ENCODE data around the gene PLEKHO2.
"Not testable (repeated sequence)": the region's sequence is repeated elsewhere in the genome, so short reads cannot be mapped to it uniquely, and the experiment has no call there.

The PLEKHO2 gene

DNA sequence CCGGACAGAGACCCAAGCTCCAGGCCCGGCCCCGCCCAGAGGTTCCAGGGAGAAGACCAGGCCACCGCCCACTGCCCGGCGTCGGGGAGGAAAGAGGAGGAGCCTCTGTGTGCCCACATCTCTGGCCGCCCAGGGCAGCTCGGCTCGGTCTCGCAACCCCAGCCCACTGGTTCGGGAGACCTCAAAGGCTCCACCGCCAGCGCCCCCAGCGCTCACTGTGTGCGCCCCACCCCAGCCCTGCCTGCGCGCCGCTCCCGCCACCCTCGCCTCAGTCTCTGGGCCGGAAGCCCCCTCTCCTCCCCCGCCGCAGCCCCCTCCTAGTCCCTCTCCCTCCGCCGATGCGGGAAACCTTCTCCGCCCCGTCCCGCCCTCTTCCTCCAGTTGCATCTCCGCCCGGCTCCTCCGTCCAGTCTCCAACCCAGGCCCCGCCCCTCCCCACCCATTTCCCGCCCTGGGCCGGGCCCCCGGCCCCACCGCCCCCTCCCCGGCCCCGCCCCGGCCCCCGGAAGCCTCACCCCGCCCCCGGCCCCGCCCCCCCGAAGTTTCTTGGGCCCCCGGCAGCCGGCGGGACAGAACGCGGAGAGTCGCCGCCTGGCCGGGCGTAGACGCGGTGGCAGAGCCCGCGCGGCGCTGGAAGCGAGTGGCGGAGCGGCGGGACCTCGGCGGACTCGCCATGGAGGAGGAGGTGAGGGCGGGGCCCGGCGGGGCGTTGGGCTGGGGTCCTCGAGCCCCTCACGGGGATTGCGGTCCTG lies at the start of gene PLEKHO2:
PLEKHO2 (plus strand) TSS at position 572 of the 752 bp plus-strand sequence; CDS start at position 674, 102 bp downstream.
- TF ChIP-seq, protein P1, sequence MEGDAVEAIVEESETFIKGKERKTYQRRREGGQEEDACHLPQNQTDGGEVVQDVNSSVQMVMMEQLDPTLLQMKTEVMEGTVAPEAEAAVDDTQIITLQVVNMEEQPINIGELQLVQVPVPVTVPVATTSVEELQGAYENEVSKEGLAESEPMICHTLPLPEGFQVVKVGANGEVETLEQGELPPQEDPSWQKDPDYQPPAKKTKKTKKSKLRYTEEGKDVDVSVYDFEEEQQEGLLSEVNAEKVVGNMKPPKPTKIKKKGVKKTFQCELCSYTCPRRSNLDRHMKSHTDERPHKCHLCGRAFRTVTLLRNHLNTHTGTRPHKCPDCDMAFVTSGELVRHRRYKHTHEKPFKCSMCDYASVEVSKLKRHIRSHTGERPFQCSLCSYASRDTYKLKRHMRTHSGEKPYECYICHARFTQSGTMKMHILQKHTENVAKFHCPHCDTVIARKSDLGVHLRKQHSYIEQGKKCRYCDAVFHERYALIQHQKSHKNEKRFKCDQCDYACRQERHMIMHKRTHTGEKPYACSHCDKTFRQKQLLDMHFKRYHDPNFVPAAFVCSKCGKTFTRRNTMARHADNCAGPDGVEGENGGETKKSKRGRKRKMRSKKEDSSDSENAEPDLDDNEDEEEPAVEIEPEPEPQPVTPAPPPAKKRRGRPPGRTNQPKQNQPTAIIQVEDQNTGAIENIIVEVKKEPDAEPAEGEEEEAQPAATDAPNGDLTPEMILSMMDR (IDR thresholded peaks at IDR 0.05; ENCODE audit: low read depth, low read length): peak; percentile 27; the same call in 1 of the 2 replicates
- TF ChIP-seq EZH2phosphoT487 (IDR thresholded peaks at IDR 0.05; ENCODE audit: low read depth): no peak
- H3K4me1 ChIP-seq (ENCODE audit: low read length): peaks cover 40% of the 10 kb centered on the region

GRCh38 chr15:64792282-64792681 lies 49.4 kb upstream of the PLEKHO2 start:
- no peak overlapping the region for H3K4me2 ChIP-seq (ENCODE audit: low read length)
- H3K4me3 ChIP-seq (ENCODE audit: low read length): no peak overlapping the region
- H3K9me3 ChIP-seq (ENCODE audit: insufficient read depth, low read length): no peaks in the 10 kb centered on the region
- H4K20me1 ChIP-seq (ENCODE audit: insufficient read depth, low read length): no peaks in the 10 kb centered on the region
- H3K36me3 ChIP-seq (replicated peaks; ENCODE audit: low read depth, low read length): no peaks in the 10 kb centered on the region
- no peaks in the 10 kb centered on the region for H3K4me1 ChIP-seq (ENCODE audit: low read length)
- no peaks in the 10 kb centered on the region for H3K79me2 ChIP-seq (ENCODE audit: low read length)
- no peak overlapping the region for H3K9ac ChIP-seq (ENCODE audit: low read length)
- H3K27ac ChIP-seq (ENCODE audit: low read length): no peak overlapping the region
- no peak for TF ChIP-seq EZH2phosphoT487 (IDR thresholded peaks at IDR 0.05; ENCODE audit: low read depth)
- TF ChIP-seq, protein P1 (IDR thresholded peaks at IDR 0.05; ENCODE audit: low read depth, low read length): no peak
- no peaks in the 10 kb centered on the region for H3K27me3 ChIP-seq (ENCODE audit: low read depth, low read length)
- H2AFZ ChIP-seq (ENCODE audit: low read depth, low read length): no peak overlapping the region

More for the DNA sequence above, at the start of gene PLEKHO2:
- H3K79me2 ChIP-seq (ENCODE audit: low read length): peaks cover 48% of the 10 kb centered on the region
- H3K4me3 ChIP-seq (ENCODE audit: low read length): peak within 1 kb of the TSS; percentile 96
- peak within 1 kb of the TSS; percentile 97 for H3K9ac ChIP-seq (ENCODE audit: low read length)
- H2AFZ ChIP-seq (ENCODE audit: low read depth, low read length): 0 out of 2 replicates have a peak within 1 kb of the TSS, but pooled peaks have one; percentile 7
- no peaks in the 10 kb centered on the region for H3K27me3 ChIP-seq (ENCODE audit: low read depth, low read length)
- H3K9me3 ChIP-seq (ENCODE audit: insufficient read depth, low read length): no peaks in the 10 kb centered on the region
- peaks cover 35% of the 10 kb centered on the region for H4K20me1 ChIP-seq (ENCODE audit: insufficient read depth, low read length)
- H3K36me3 ChIP-seq (replicated peaks; ENCODE audit: low read depth, low read length): peaks cover 13% of the 10 kb centered on the region
- peak within 1 kb of the TSS; percentile 61 for H3K27ac ChIP-seq (ENCODE audit: low read length)
- H3K4me2 ChIP-seq (ENCODE audit: low read length): peak within 1 kb of the TSS; percentile 98

GRCh38 chr15:64795299-64795698 lies 46.4 kb upstream of the PLEKHO2 start:
- H3K27ac ChIP-seq (ENCODE audit: low read length); H3K4me2 ChIP-seq (ENCODE audit: low read length); H3K79me2 ChIP-seq (ENCODE audit: low read length); H3K4me3 ChIP-seq (ENCODE audit: low read length); H4K20me1 ChIP-seq (ENCODE audit: insufficient read depth, low read length); H3K9ac ChIP-seq (ENCODE audit: low read length); H3K27me3 ChIP-seq (ENCODE audit: low read depth, low read length); H3K36me3 ChIP-seq (replicated peaks; ENCODE audit: low read depth, low read length); H2AFZ ChIP-seq (ENCODE audit: low read depth, low read length); H3K9me3 ChIP-seq (ENCODE audit: insufficient read depth, low read length); H3K4me1 ChIP-seq (ENCODE audit: low read length): not testable (repeated sequence)

DNA sequence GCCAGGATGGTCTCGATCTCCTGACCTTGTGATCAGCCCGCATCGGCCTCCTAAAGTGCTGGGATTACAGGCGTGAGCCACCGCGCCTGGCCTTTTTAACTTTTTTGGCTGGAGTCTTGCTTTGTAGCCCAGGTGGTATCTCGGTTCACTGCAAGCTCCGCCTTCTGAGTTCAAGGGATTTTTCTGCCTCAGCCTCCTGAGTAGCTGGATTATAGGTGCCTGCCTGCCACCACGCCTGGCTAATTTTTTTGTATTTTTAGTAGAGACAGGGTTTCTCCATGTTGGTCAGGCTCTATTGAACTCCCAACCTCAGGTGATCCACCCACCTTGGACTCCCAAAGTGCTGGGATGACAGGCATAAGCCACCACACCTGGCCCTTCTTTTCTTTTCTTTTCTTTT lies 45.8 kb upstream of the PLEKHO2 start:
- H3K4me2 ChIP-seq (ENCODE audit: low read length); H3K27me3 ChIP-seq (ENCODE audit: low read depth, low read length); H3K27ac ChIP-seq (ENCODE audit: low read length); H3K36me3 ChIP-seq (replicated peaks; ENCODE audit: low read depth, low read length); H3K4me1 ChIP-seq (ENCODE audit: low read length); H4K20me1 ChIP-seq (ENCODE audit: insufficient read depth, low read length); H2AFZ ChIP-seq (ENCODE audit: low read depth, low read length); H3K9me3 ChIP-seq (ENCODE audit: insufficient read depth, low read length); H3K79me2 ChIP-seq (ENCODE audit: low read length); H3K9ac ChIP-seq (ENCODE audit: low read length); H3K4me3 ChIP-seq (ENCODE audit: low read length): not testable (repeated sequence)

- not testable (repeated sequence) for H3K27me3 ChIP-seq (ENCODE audit: low read depth, low read length); H3K36me3 ChIP-seq (replicated peaks; ENCODE audit: low read depth, low read length); H3K79me2 ChIP-seq (ENCODE audit: low read length); H2AFZ ChIP-seq (ENCODE audit: low read depth, low read length); H3K4me2 ChIP-seq (ENCODE audit: low read length); H3K27ac ChIP-seq (ENCODE audit: low read length); H3K9ac ChIP-seq (ENCODE audit: low read length); H3K9me3 ChIP-seq (ENCODE audit: insufficient read depth, low read length); H3K4me3 ChIP-seq (ENCODE audit: low read length); H3K4me1 ChIP-seq (ENCODE audit: low read length); H4K20me1 ChIP-seq (ENCODE audit: insufficient read depth, low read length)
Measured at GRCh38 chr15:64798905-64799304, 42.8 kb upstream of the PLEKHO2 start.
